ENCODE measurements around the gene ITSN2.

The ITSN2 gene

GRCh38 chr2:24332791-24333540, 27.4 kb downstream of the ITSN2 start:
- DNase-seq = no peak

GRCh38 chr2:24330161-24330560, 30.2 kb downstream of the ITSN2 start:
- no peak for DNase-seq

GRCh38 chr2:24329700-24330099, 30.6 kb downstream of the ITSN2 start:
- DNase-seq = no peak

- DNase-seq = no peak
These were observed 32.3 kb downstream of the ITSN2 start for GRCh38 chr2:24328010-24328409.

GRCh38 chr2:24317491-24317920, 42.8 kb downstream of the ITSN2 start:
- DNase-seq = no peak

GRCh38 chr2:24315669-24316068, 44.7 kb downstream of the ITSN2 start:
- DNase-seq = no peak

- no peak for DNase-seq
These were observed 46.3 kb downstream of the ITSN2 start for GRCh38 chr2:24313744-24314632.

- no peak for DNase-seq
These were observed 52.4 kb downstream of the ITSN2 start for GRCh38 chr2:24307961-24308360.

- DNase-seq = no peak
These were observed 55.7 kb downstream of the ITSN2 start for GRCh38 chr2:24304631-24305030.

GRCh38 chr2:24304098-24304497, 56.2 kb downstream of the ITSN2 start:
- peak; percentile 10 for DNase-seq

GRCh38 chr2:24301599-24301998, 58.7 kb downstream of the ITSN2 start:
- DNase-seq = no peak

GRCh38 chr2:24297663-24298062, 62.7 kb downstream of the ITSN2 start:
- DNase-seq = no peak

GRCh38 chr2:24287171-24287570, 73.2 kb downstream of the ITSN2 start:
- DNase-seq = no peak

GRCh38 chr2:24285484-24286152, 74.7 kb downstream of the ITSN2 start:
- DNase-seq = no peak

GRCh38 chr2:24280645-24281044, 79.7 kb downstream of the ITSN2 start:
- DNase-seq = no peak

- no peak for DNase-seq
These were observed 80.2 kb downstream of the ITSN2 start for GRCh38 chr2:24280161-24280560.

GRCh38 chr2:24276349-24276899, 83.9 kb downstream of the ITSN2 start:
- DNase-seq = no peak

GRCh38 chr2:24274809-24275208, 85.5 kb downstream of the ITSN2 start:
- DNase-seq = no peak

- no peak for DNase-seq
These were observed 86.7 kb downstream of the ITSN2 start for GRCh38 chr2:24273598-24273997.

GRCh38 chr2:24272907-24273306, 87.4 kb downstream of the ITSN2 start:
- no peak for DNase-seq

- DNase-seq = no peak
These were observed 88.1 kb downstream of the ITSN2 start for GRCh38 chr2:24272161-24272802.

- DNase-seq = no peak
These were observed 91.1 kb downstream of the ITSN2 start for GRCh38 chr2:24269265-24269664.

GRCh38 chr2:24265212-24265611, 95.1 kb downstream of the ITSN2 start:
- DNase-seq = no peak

All from NCI-H1092 (cell line).